ENCODE data around the gene DNAJC1.

Gene DNAJC1

DNA sequence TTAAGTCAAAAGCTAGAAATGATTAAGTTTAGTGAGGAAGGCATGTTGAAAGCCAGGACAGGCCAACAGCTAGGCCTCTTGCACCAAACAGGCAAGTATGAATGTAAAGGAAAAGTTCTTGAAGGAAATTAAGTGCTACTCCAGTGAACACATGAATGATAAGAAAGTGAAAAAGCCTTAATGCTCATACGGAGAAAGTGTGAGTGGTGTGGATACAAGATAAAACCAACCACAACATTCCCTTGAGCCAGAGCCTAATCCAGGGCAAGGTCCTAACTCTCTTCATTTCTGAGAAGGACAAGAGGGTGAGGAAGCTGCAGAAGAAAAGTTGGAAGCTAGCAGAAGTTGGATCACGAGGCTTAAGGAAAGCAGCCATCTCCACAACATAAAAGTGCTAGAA, 53.0 kb downstream of the DNAJC1 start:
- H3K4me1 ChIP-seq (ENCODE audit: control extremely low read depth in 1 of 4, control insufficient read depth in 4 of 4, insufficient read depth in 4 of 4, low read length in 3 of 4): peaks cover 0 to 12% (median 5%) of the 10 kb centered on the region in 4 experiments
- no peak overlapping the region for H3K4me3 ChIP-seq (ENCODE audit: control insufficient read depth in 1 of 7, extremely low read depth in 1 of 7, insufficient read depth in 4 of 7, low read depth in 2 of 7, low read length in 6 of 7)
- WGBS (ENCODE audit: insufficient coverage): 100% methylated on average over 1 of the region's 2 CpGs
- DNase-seq: no peak
- POLR2A ChIA-PET: no interaction called here
- CTCF ChIA-PET: no interaction called here
- peaks cover 0 to 3% (median 0%) of the 10 kb centered on the region in 4 experiments for H3K36me3 ChIP-seq (ENCODE audit: control insufficient read depth in 4 of 4, insufficient read depth in 4 of 4, low read length in 3 of 4)
- H3K9me3 ChIP-seq (ENCODE audit: control extremely low read depth in 1 of 5, control insufficient read depth in 4 of 5, insufficient read depth in 2 of 5, low read depth in 1 of 5, low read length in 4 of 5): no peaks in the 10 kb centered on the region
- H3K27me3 ChIP-seq (replicated peaks in 2 of 5; ENCODE audit: control insufficient read depth in 4 of 5, insufficient read depth in 5 of 5, low read length in 4 of 5): no peaks in the 10 kb centered on the region
- H3K27ac ChIP-seq (ENCODE audit: insufficient read depth in 1 of 2, low read depth in 1 of 2, low read length in 2 of 2, poor library complexity in 1 of 2, severe bottlenecking in 2 of 2): no peak overlapping the region

DNA sequence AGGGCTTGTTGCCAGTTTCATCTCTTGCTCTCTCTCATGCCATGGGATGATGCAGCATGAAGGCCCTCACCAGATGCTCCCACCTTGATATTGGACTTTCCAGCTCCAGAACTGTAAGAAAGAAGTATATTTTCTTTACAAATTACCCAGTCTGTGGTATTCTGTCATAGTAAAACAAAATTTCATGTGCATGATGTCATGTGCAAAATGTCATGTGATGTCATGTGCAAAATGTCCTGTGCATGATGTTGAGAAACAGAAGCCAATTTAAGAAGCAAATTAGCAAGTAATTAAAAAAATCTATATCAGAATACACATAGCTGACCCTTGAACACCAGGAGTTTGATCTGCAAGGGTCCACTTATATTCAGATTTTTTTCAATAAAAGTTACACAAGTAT, 56.6 kb downstream of the DNAJC1 start:
- Histone ChIP-seq H3K9me3 (ENCODE audit: control extremely low read depth in 1 of 5, control insufficient read depth in 4 of 5, insufficient read depth in 2 of 5, low read depth in 1 of 5, low read length in 4 of 5) (no peaks in the 10 kb centered on the region), H3K36me3 (ENCODE audit: control insufficient read depth in 4 of 4, insufficient read depth in 4 of 4, low read length in 3 of 4) (peaks cover 0 to 3% (median 0%) of the 10 kb centered on the region in 4 experiments), H3K27me3 (replicated peaks in 2 of 5; ENCODE audit: control insufficient read depth in 4 of 5, insufficient read depth in 5 of 5, low read length in 4 of 5) (no peaks in the 10 kb centered on the region), H3K4me3 (ENCODE audit: control insufficient read depth in 1 of 7, extremely low read depth in 1 of 7, insufficient read depth in 4 of 7, low read depth in 2 of 7, low read length in 6 of 7) (no peak overlapping the region), H3K27ac (ENCODE audit: insufficient read depth in 1 of 2, low read depth in 1 of 2, low read length in 2 of 2, poor library complexity in 1 of 2, severe bottlenecking in 2 of 2) (no peak overlapping the region), H3K4me1 (ENCODE audit: control extremely low read depth in 1 of 4, control insufficient read depth in 4 of 4, insufficient read depth in 4 of 4, low read length in 3 of 4) (peaks cover 0 to 9% (median 5%) of the 10 kb centered on the region in 4 experiments)
- POLR2A ChIA-PET: no interaction called here
- CTCF ChIA-PET: interaction anchor here (0.9 kb wide), 1 partner anchor 607 kb away, joined by 3 read pairs; no protein-coding TSS in a partner anchor
- no peak for DNase-seq

- Histone ChIP-seq H3K9me3 (ENCODE audit: control extremely low read depth in 1 of 5, control insufficient read depth in 4 of 5, insufficient read depth in 2 of 5, low read depth in 1 of 5, low read length in 4 of 5) (no peaks in the 10 kb centered on the region), H3K27ac (ENCODE audit: insufficient read depth in 1 of 2, low read depth in 1 of 2, low read length in 2 of 2, poor library complexity in 1 of 2, severe bottlenecking in 2 of 2) (no peak overlapping the region), H3K4me1 (ENCODE audit: control extremely low read depth in 1 of 4, control insufficient read depth in 4 of 4, insufficient read depth in 4 of 4, low read length in 3 of 4) (peaks cover 0 to 9% (median 5%) of the 10 kb centered on the region in 4 experiments), H3K27me3 (replicated peaks in 2 of 5; ENCODE audit: control insufficient read depth in 4 of 5, insufficient read depth in 5 of 5, low read length in 4 of 5) (no peaks in the 10 kb centered on the region), H3K4me3 (ENCODE audit: control insufficient read depth in 1 of 7, extremely low read depth in 1 of 7, insufficient read depth in 4 of 7, low read depth in 2 of 7, low read length in 6 of 7) (no peak overlapping the region), H3K36me3 (ENCODE audit: control insufficient read depth in 4 of 4, insufficient read depth in 4 of 4, low read length in 3 of 4) (peaks cover 0 to 3% (median 0%) of the 10 kb centered on the region in 4 experiments)
- ChIA-PET CTCF (interaction anchor here (0.9 kb wide), 1 partner anchor 12 kb away, joined by 3 read pairs; no protein-coding TSS in a partner anchor), POLR2A (no interaction called here)
- 0% methylated on average over 1 of the region's 2 CpGs for WGBS (ENCODE audit: insufficient coverage)
- DNase-seq: peak in 1 of 3 donors; percentile 35
Observed at GRCh38 chr10:21944727-21945386, 58.7 kb downstream of the DNAJC1 start.

DNA sequence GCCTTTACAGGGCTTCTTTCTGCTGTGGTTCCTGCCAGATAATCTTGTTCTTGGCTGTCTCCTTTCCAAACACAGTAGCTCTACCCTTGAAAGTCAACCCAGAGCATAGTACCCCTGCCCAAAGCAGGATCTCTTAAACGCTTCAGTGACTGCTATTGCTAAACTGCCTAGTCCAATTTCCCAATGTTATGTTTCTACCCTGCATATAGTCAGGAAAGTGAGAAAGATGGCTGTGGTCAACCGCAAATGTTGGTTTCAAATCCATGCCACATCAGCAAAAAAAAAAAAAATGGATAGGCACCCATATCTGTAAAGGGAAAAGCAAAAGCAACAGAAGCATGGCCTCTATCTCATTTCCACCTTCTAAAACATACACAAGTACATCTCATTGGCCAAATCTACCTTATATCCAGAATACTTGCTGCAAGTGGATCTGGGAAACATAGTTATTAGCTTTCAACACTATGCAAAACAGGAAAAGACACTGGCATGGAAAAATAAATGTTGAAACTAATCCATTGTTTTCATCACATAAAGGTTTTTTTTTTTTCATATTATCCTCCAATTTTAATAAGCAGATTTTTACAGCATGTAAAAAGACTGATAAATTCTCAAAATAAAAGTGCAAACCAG, 59.8 kb downstream of the DNAJC1 start:
- POLR2A ChIA-PET: no interaction called here
- Histone ChIP-seq H3K9me3 (ENCODE audit: control extremely low read depth in 1 of 5, control insufficient read depth in 4 of 5, insufficient read depth in 2 of 5, low read depth in 1 of 5, low read length in 4 of 5) (peaks cover 0 to under 1% (median 0%) of the 10 kb centered on the region in 5 experiments), H3K4me1 (ENCODE audit: control extremely low read depth in 1 of 4, control insufficient read depth in 4 of 4, insufficient read depth in 4 of 4, low read length in 3 of 4) (peaks cover 0 to 9% (median 5%) of the 10 kb centered on the region in 4 experiments), H3K36me3 (ENCODE audit: control insufficient read depth in 4 of 4, insufficient read depth in 4 of 4, low read length in 3 of 4) (peaks cover 0 to 8% (median 0%) of the 10 kb centered on the region in 4 experiments), H3K27ac (ENCODE audit: insufficient read depth in 1 of 2, low read depth in 1 of 2, low read length in 2 of 2, poor library complexity in 1 of 2, severe bottlenecking in 2 of 2) (no peak overlapping the region), H3K27me3 (replicated peaks in 2 of 5; ENCODE audit: control insufficient read depth in 4 of 5, insufficient read depth in 5 of 5, low read length in 4 of 5) (no peaks in the 10 kb centered on the region), H3K4me3 (ENCODE audit: control insufficient read depth in 1 of 7, extremely low read depth in 1 of 7, insufficient read depth in 4 of 7, low read depth in 2 of 7, low read length in 6 of 7) (no peak overlapping the region)
- CTCF ChIA-PET: interaction anchor here (0.8 kb wide), 1 partner anchor 10 kb away, joined by 3 read pairs; no protein-coding TSS in a partner anchor
- 100% methylated on average over 1 of the region's 2 CpGs for WGBS (ENCODE audit: insufficient coverage)
- peak; percentile 19 to 51 (median 48) for DNase-seq

- Histone ChIP-seq H3K9me3 (ENCODE audit: control extremely low read depth in 1 of 5, control insufficient read depth in 4 of 5, insufficient read depth in 2 of 5, low read depth in 1 of 5, low read length in 4 of 5) (peaks cover 7 to 47% (median 15%) of the 10 kb centered on the region in 5 experiments), H3K27ac (ENCODE audit: insufficient read depth in 1 of 2, low read depth in 1 of 2, low read length in 2 of 2, poor library complexity in 1 of 2, severe bottlenecking in 2 of 2) (no peak overlapping the region), H3K27me3 (replicated peaks in 2 of 5; ENCODE audit: control insufficient read depth in 4 of 5, insufficient read depth in 5 of 5, low read length in 4 of 5) (no peaks in the 10 kb centered on the region), H3K36me3 (ENCODE audit: control insufficient read depth in 4 of 4, insufficient read depth in 4 of 4, low read length in 3 of 4) (peaks cover 0 to 24% (median 1%) of the 10 kb centered on the region in 4 experiments), H3K4me3 (ENCODE audit: control insufficient read depth in 1 of 7, extremely low read depth in 1 of 7, insufficient read depth in 4 of 7, low read depth in 2 of 7, low read length in 6 of 7) (no peak overlapping the region), H3K4me1 (ENCODE audit: control extremely low read depth in 1 of 4, control insufficient read depth in 4 of 4, insufficient read depth in 4 of 4, low read length in 3 of 4) (no peaks in the 10 kb centered on the region)
- ChIA-PET POLR2A (no interaction called here), CTCF (no interaction called here)
- no CpG with 5 or more reads among the region's 1 CpG for WGBS (ENCODE audit: insufficient coverage)
- DNase-seq: peak; percentile 9 to 29 (median 18)
Observed at GRCh38 chr10:21935439-21936023, 68.0 kb downstream of the DNAJC1 start.

DNA sequence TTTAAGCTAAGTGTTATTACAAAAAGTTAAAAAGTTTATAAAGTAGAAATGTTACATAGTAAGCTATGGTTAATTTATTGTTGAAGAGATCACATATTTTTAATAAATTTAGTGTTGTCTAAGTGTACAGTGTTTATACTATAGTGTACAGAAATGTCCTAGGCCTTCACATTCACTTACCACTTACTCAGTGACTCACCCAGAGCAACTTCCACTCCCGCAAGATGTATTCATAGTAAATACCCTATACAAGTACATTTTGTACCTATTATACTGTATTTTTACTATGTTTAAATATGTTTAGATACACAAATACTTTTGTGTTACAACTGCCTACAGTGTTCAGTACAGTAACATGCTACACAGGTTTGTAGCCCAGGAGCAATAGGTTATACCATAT, 69.2 kb downstream of the DNAJC1 start:
- Histone ChIP-seq H3K9me3 (ENCODE audit: control extremely low read depth in 1 of 5, control insufficient read depth in 4 of 5, insufficient read depth in 2 of 5, low read depth in 1 of 5, low read length in 4 of 5) (peaks cover 7 to 47% (median 15%) of the 10 kb centered on the region in 5 experiments), H3K36me3 (ENCODE audit: control insufficient read depth in 4 of 4, insufficient read depth in 4 of 4, low read length in 3 of 4) (peaks cover 0 to 22% (median 1%) of the 10 kb centered on the region in 4 experiments), H3K27me3 (replicated peaks in 2 of 5; ENCODE audit: control insufficient read depth in 4 of 5, insufficient read depth in 5 of 5, low read length in 4 of 5) (no peaks in the 10 kb centered on the region), H3K4me1 (ENCODE audit: control extremely low read depth in 1 of 4, control insufficient read depth in 4 of 4, insufficient read depth in 4 of 4, low read length in 3 of 4) (no peaks in the 10 kb centered on the region), H3K27ac (ENCODE audit: insufficient read depth in 1 of 2, low read depth in 1 of 2, low read length in 2 of 2, poor library complexity in 1 of 2, severe bottlenecking in 2 of 2) (no peak overlapping the region), H3K4me3 (ENCODE audit: control insufficient read depth in 1 of 7, extremely low read depth in 1 of 7, insufficient read depth in 4 of 7, low read depth in 2 of 7, low read length in 6 of 7) (no peak overlapping the region)
- ChIA-PET POLR2A (no interaction called here), CTCF (interaction anchor here (1.1 kb wide), 1 partner anchor 9 kb away, joined by 3 read pairs; no protein-coding TSS in a partner anchor)
- WGBS (ENCODE audit: insufficient coverage): no CpG with 5 or more reads among the region's 1 CpG
- DNase-seq: no peak

DNA sequence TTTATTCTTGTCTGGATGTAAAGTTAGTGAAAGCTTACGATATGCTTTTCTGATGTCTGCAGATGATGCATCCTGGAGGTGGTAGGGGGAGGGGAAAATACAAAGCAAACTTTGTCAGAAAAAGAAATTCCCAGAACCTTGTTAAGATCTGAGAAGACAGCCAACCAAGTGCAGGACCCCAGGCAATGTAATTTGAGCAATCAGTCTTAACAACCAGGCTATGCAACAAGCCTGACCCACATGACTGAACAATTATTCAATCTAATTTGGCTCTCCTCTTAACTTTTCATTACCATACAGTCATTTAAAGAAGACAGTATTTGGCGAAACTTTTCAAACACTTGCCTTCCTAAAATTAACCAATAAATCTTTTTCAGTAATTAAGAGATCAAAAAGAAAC, 74.5 kb downstream of the DNAJC1 start:
- POLR2A ChIA-PET: no interaction called here
- Histone ChIP-seq H3K27ac (ENCODE audit: insufficient read depth in 1 of 2, low read depth in 1 of 2, low read length in 2 of 2, poor library complexity in 1 of 2, severe bottlenecking in 2 of 2) (no peak overlapping the region), H3K9me3 (ENCODE audit: control extremely low read depth in 1 of 5, control insufficient read depth in 4 of 5, insufficient read depth in 2 of 5, low read depth in 1 of 5, low read length in 4 of 5) (peaks cover 0 to 8% (median 3%) of the 10 kb centered on the region in 5 experiments), H3K27me3 (replicated peaks in 2 of 5; ENCODE audit: control insufficient read depth in 4 of 5, insufficient read depth in 5 of 5, low read length in 4 of 5) (no peaks in the 10 kb centered on the region), H3K4me3 (ENCODE audit: control insufficient read depth in 1 of 7, extremely low read depth in 1 of 7, insufficient read depth in 4 of 7, low read depth in 2 of 7, low read length in 6 of 7) (no peak overlapping the region), H3K36me3 (ENCODE audit: control insufficient read depth in 4 of 4, insufficient read depth in 4 of 4, low read length in 3 of 4) (no peaks in the 10 kb centered on the region), H3K4me1 (ENCODE audit: control extremely low read depth in 1 of 4, control insufficient read depth in 4 of 4, insufficient read depth in 4 of 4, low read length in 3 of 4) (no peaks in the 10 kb centered on the region)
- CTCF ChIA-PET: no interaction called here
- no peak for DNase-seq
- WGBS (ENCODE audit: insufficient coverage): 100% methylated on average over 1 of the region's 2 CpGs
